GM12878 (cell line): ENCODE data around the gene GGN. TPM values are rescaled to one million over a fixed set of nuclear protein-coding genes. Genes with fewer than 3 reads are reported as not detected.

Experiments used
- ATAC-seq: fragments of 200-7000 bp; cut with Tn5 transposase; 3 replicates; pipeline ENCODE4 v1.9.1; 2020; ENCODE audit warnings: mild to moderate bottlenecking, moderate library complexity
- BruUV-seq: library from RNA; stranded (reverse); fragments of 400-500 nt; replicated peaks from 2 replicates; lab custom pipeline; 2021; lab: Mats Ljungman, UMichigan
- CTCF ChIA-PET: fragments of 300-600 bp; sonication (Branson Sonifier 250); formaldehyde crosslinking; extraction: SDS; loops from one replicate; lab custom pipeline; 2021; ENCODE audit warnings: inconsistent platforms; lab: Yijun Ruan, JAX
- POLR2A ChIA-PET: fragments of 350-600 bp; formaldehyde crosslinking; extraction: SDS; loops from one replicate; lab custom pipeline; 2021; ENCODE audit warnings: inconsistent platforms; lab: Charles Lee
- RAD21 ChIA-PET: fragments of 300-600 bp; sonication (Branson Sonifier 250); formaldehyde crosslinking; loops from one replicate; lab custom pipeline; 2023; ENCODE audit warnings: antibody characterized with exemption; ENCODE audit not compliant: unreplicated experiment; lab: Charles Lee
- SMC1A ChIA-PET: fragments of 300-600 bp; sonication (Branson Sonifier 250); formaldehyde crosslinking; loops from one replicate; lab custom pipeline; 2023; ENCODE audit not compliant: unreplicated experiment, uncharacterized antibody; lab: Charles Lee
- DNase-seq: peaks from one replicate; pipeline ENCODE4 v3.0.0-alpha.2; 2011; ENCODE audit warnings: low read depth, low spot score
- FAIRE-seq: peaks from 3 replicates; lab custom pipeline; 2011; peaks lifted over from hg19 to GRCh38; lab: Jason Lieb, UNC
- H2AFZ ChIP-seq: 2 replicates; pipeline ENCODE4 v1.6.0; 2011; ENCODE audit warnings: low read depth, low read length, control low read depth; ENCODE audit not compliant: control insufficient read depth
- H3K27ac ChIP-seq: 2 replicates; pipeline ENCODE4 v1.5.1; 2011; ENCODE audit warnings: control low read depth; ENCODE audit not compliant: control insufficient read depth, insufficient read depth
- H3K27me3 ChIP-seq, 2 experiments: replicated peaks in 1 of 2; 2 replicates each; pipeline versions ENCODE4 v1.6.0 to v1.6.1; 2011; ENCODE audit warnings: low read length in 1 of 2; ENCODE audit not compliant: control insufficient read depth in 2 of 2, insufficient read depth in 2 of 2
- H3K36me3 ChIP-seq, 2 experiments: 2 replicates each; pipeline ENCODE4 v1.5.1; 2011; ENCODE audit warnings: low read length in 1 of 2; ENCODE audit not compliant: control insufficient read depth in 2 of 2, insufficient read depth in 2 of 2
- H3K4me1 ChIP-seq: 2 replicates; pipeline ENCODE4 v1.6.1; 2011; ENCODE audit warnings: mild to moderate bottlenecking, low read length, moderate library complexity, mixed read lengths; ENCODE audit not compliant: control insufficient read depth, insufficient read depth
- H3K4me2 ChIP-seq: 2 replicates; pipeline ENCODE4 v1.6.0; 2011; ENCODE audit warnings: control low read depth; ENCODE audit not compliant: control insufficient read depth, insufficient read depth
- H3K4me3 ChIP-seq: fragments of 200-600 bp; sonication (generic); 2 replicates; pipeline ENCODE4 v1.5.1; 2016
- H3K79me2 ChIP-seq: 2 replicates; pipeline ENCODE4 v1.6.0; 2011; ENCODE audit warnings: low read length; ENCODE audit not compliant: control insufficient read depth, insufficient read depth
- H3K9ac ChIP-seq: 2 replicates; pipeline ENCODE4 v1.8.0; 2011; ENCODE audit warnings: low read length, control low read depth, mixed read lengths; ENCODE audit not compliant: control insufficient read depth, insufficient read depth
- H3K9me3 ChIP-seq: replicated peaks from 3 replicates; pipeline ENCODE4 v1.5.1; 2011; ENCODE audit warnings: mild to moderate bottlenecking, low read length; ENCODE audit not compliant: control insufficient read depth, insufficient read depth
- H4K20me1 ChIP-seq: 2 replicates; pipeline ENCODE4 v1.6.0; 2011; ENCODE audit not compliant: control insufficient read depth, insufficient read depth
- BCL11A ChIP-seq: IDR thresholded peaks from 2 replicates; pipeline ENCODE4 v1.6.1; 2011; ENCODE audit warnings: low read depth, low read length
- CBFB ChIP-seq: IDR thresholded peaks from 2 replicates; pipeline ENCODE4 v1.6.1; 2016; ENCODE audit warnings: antibody characterized with exemption, low read depth
- CREB1 ChIP-seq: IDR thresholded peaks from 2 replicates; pipeline ENCODE4 v1.6.1; 2012; ENCODE audit warnings: low read depth, mild to moderate bottlenecking, inconsistent platforms
- EGR1 ChIP-seq, 2 experiments: IDR thresholded peaks; 1 replicate in 1 of 2; 2 replicates in 1 of 2; pipeline ENCODE4 v1.6.1; 2011 to 2012; ENCODE audit warnings: low read depth in 2 of 2, low read length in 2 of 2, borderline replicate concordance in 1 of 2, mild to moderate bottlenecking in 1 of 2, moderate library complexity in 1 of 2
- FOS ChIP-seq: IDR thresholded peaks from 3 replicates; pipeline ENCODE4 v1.6.1; 2011; ENCODE audit warnings: borderline replicate concordance; ENCODE audit not compliant: insufficient read length; ENCODE audit errors: extremely low read depth
- MEF2B ChIP-seq: fragments of 450-650 bp; IDR thresholded peaks from 2 replicates; pipeline ENCODE4 v1.6.1; 2018; ENCODE audit warnings: mild to moderate bottlenecking, moderate library complexity; ENCODE audit not compliant: partially characterized antibody, poor library complexity, severe bottlenecking
- MTA3 ChIP-seq: IDR thresholded peaks from 2 replicates; pipeline ENCODE4 v1.6.1; 2012; ENCODE audit warnings: low read length, inconsistent platforms, borderline replicate concordance
- PML ChIP-seq: IDR thresholded peaks from 2 replicates; pipeline ENCODE4 v1.6.1; 2012; ENCODE audit warnings: low read length, inconsistent platforms
- RUNX3 ChIP-seq: IDR thresholded peaks from 2 replicates; pipeline ENCODE4 v1.6.1; 2012; ENCODE audit warnings: low read length, inconsistent platforms
- STAT3 ChIP-seq: IDR thresholded peaks from 2 replicates; pipeline ENCODE4 v1.6.1; 2011; ENCODE audit warnings: low read depth, low read length, improper control_type of control experiment
- TARDBP ChIP-seq: IDR thresholded peaks from 2 replicates; pipeline ENCODE4 v1.6.1; 2016; ENCODE audit warnings: borderline replicate concordance
- TCF3 ChIP-seq: IDR thresholded peaks from 2 replicates; pipeline ENCODE4 v1.6.1; 2012; ENCODE audit warnings: low read depth, mild to moderate bottlenecking, low read length, borderline replicate concordance; ENCODE audit not compliant: insufficient read depth
- WRNIP1 ChIP-seq: IDR thresholded peaks from 2 replicates; pipeline ENCODE4 v1.6.1; 2011; ENCODE audit warnings: low read depth, low read length, improper control_type of control experiment, borderline replicate concordance
- WGBS: methylation state at CpG from one replicate; pipeline ENCODE4 v1.1.6; 2016; ENCODE audit warnings: low lambda C conversion rate; ENCODE audit not compliant: insufficient replicate concordance, insufficient coverage; ENCODE audit errors: missing lambda C conversion rate; 5-methylcytosine and 5-hydroxymethylcytosine counted together
- in situ Hi-C: fragments of 300-500 bp; cut with MboI; formaldehyde crosslinking; loops from 9 replicates; pipeline ENCODE4 v1.14.3; 2018; ENCODE audit warnings: mixed read lengths
- intact Hi-C: fragments of 100-400 bp; cut with micrococcal nuclease; formaldehyde crosslinking; loops from one replicate; pipeline ENCODE4 v1.14.2; 2022; ENCODE audit not compliant: unreplicated experiment
- polyA plus RNA-seq, 11 experiments: library from polyadenylated mRNA; depleted of rRNA in 4 of 11; unstranded in 6 of 11; stranded (reverse) in 5 of 11; fragments of >200 nt; fragmentation: Nextera tagmentation in 4 of 11; fragmentation: Illumina TruSeq in 1 of 11; extraction: Ambion mirVana in 4 of 11; extraction: Trizol in 1 of 11; gene quantifications; 1 replicate in 1 of 11; 2 replicates in 10 of 11; pipeline versions ENCODE4 v1.2.1 to v1.2.3, GENCODE V29; 2011 to 2016; ENCODE audit warnings: inconsistent platforms in 2 of 11, missing spikeins in 2 of 11, low read depth in 1 of 11
- total RNA-seq, 4 experiments: library from RNA; depleted of rRNA in 3 of 4; stranded (reverse); fragments of >200 nt in 3 of 4; fragmentation: Illumina TruSeq in 1 of 4; extraction: Trizol in 1 of 4; gene quantifications; 2 replicates each; pipeline versions ENCODE4 v1.2.1 to v1.2.3, GENCODE V29; 2013 to 2021
- TF ChIP-seq, protein P1 (sequence below): fragments of 450-650 bp; IDR thresholded peaks from 2 replicates; pipeline ENCODE4 v1.6.1; 2016; ENCODE audit warnings: mild to moderate bottlenecking

The GGN gene
- total and polyA plus RNA-seq, 10 of the 15 experiments (the other 5 are each of a cell fraction or from before 2014, with no cell fraction given) = not detected

DNA sequence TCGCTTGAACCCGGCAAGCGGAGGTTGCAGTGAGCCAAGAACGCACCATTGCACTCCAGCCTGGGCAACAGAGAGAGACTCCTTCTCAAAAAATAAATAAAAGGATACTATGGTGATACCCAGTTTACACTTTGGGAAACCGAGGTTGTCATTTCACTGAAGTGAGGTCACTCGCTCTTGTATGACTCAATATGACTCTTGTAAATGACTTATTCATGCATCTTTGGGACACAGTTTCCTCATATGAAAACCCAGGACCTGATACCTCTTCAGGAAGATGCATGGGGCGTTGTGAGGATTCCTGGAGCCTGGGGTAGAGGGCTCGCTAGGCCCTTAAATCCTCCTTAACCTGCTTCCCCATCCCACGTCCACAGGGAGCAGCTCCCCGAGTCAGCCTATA, 9.0 kb downstream of the GGN start (continued):
- TF ChIP-seq, protein P1, sequence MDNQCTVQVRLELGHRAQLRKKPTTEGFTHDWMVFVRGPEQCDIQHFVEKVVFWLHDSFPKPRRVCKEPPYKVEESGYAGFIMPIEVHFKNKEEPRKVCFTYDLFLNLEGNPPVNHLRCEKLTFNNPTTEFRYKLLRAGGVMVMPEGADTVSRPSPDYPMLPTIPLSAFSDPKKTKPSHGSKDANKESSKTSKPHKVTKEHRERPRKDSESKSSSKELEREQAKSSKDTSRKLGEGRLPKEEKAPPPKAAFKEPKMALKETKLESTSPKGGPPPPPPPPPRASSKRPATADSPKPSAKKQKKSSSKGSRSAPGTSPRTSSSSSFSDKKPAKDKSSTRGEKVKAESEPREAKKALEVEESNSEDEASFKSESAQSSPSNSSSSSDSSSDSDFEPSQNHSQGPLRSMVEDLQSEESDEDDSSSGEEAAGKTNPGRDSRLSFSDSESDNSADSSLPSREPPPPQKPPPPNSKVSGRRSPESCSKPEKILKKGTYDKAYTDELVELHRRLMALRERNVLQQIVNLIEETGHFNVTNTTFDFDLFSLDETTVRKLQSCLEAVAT = no peak
- no peak for TF ChIP-seq MEF2B
- no peak for TF ChIP-seq MTA3
- TF ChIP-seq BCL11A = no peak
- TF ChIP-seq, all 136 proteins: peak for 0

DNA sequence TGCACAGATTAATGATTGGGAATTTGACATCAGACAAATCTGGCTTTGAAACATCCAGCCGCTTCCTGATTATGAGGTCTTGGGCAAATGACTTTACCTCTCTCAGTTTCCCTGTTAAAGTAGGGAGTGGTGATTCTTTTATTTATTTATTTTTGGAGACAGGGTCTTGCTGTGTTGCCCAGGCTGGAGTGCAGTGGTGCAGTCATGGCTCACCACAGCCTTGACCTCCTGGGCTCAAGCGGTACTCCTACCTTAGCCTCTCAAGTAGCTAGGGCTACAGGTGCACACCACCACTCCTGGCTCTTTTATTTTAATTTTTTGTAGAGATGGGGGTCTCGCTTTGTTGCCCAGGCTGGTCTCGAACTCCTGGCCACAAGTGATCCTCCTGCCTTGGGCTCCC, 10.8 kb downstream of the GGN start:
- peaks cover 12 to 20% of the 10 kb centered on the region in 2 experiments; a peak in 3 of 4 replicates for H3K36me3 ChIP-seq
- peaks cover 14% of the 10 kb centered on the region for H3K4me1 ChIP-seq
- no peak overlapping the region for H3K9ac ChIP-seq
- in situ Hi-C loops (no loop called here), intact Hi-C loops (no loop called here)
- SMC1A ChIA-PET = no interaction called here
- no peak for FAIRE-seq
- RAD21 ChIA-PET = interaction anchor here (4.8 kb wide), 1 partner anchor 26 kb away, joined by 46 read pairs; the partner anchor contains the start of gene FAM98C
- no peak for DNase-seq
- TF ChIP-seq MTA3 (no peak), PML (no peak), BCL11A (no peak), TCF3 (no peak), CBFB (no peak), EGR1 (IDR thresholded peaks at IDR 0.05; ENCODE audit: borderline replicate concordance in 1 of 2, low read depth in 2 of 2, low read length in 2 of 2) (no peak), STAT3 (no peak), CREB1 (no peak), RUNX3 (no peak), WRNIP1 (no peak), FOS (no peak), TARDBP (no peak)
- 97% methylated on average over 4 of the region's 4 CpGs for WGBS
- no peak overlapping the region for H3K27ac ChIP-seq
- peaks cover 28% of the 10 kb centered on the region for H3K79me2 ChIP-seq
- CTCF ChIA-PET = interaction anchor here (0.8 kb wide), 1 partner anchor 26 kb away, joined by 4 read pairs; the partner anchor contains the start of gene FAM98C
- no peak for ATAC-seq
- BruUV-seq = no TSS peak
- no peaks in the 10 kb centered on the region for H3K27me3 ChIP-seq
- POLR2A ChIA-PET = no interaction called here
- peak overlapping the region; percentile 97 for H3K4me2 ChIP-seq
- H3K9me3 ChIP-seq = no peaks in the 10 kb centered on the region
- 0 out of 2 replicates have a peak, but pooled peaks cover 2% of the 10 kb centered on the region for H4K20me1 ChIP-seq
- no peak overlapping the region for H2AFZ ChIP-seq
- H3K4me3 ChIP-seq = peak overlapping the region; percentile 42; the same call in 1 of the 2 replicates
